AG20443 (cell line): ENCODE results near the gene EPS15.
"Not testable (repeated sequence)": the region's sequence is repeated elsewhere in the genome, so short reads cannot be mapped to it uniquely, and the experiment has no call there.

Source experiments
- DNase-seq: peaks from one replicate; pipeline ENCODE4 v3.0.0; 2012; ENCODE audit warnings: low spot score, mixed read lengths

The EPS15 gene

GRCh38 chr1:51519048-51519864 lies at the start of gene EPS15:
EPS15 (minus strand) TSS chr1:51519266; CDS start chr1:51519231, 35 bp downstream.
- peak; percentile 97 for DNase-seq

- no peak for DNase-seq
Observed at GRCh38 chr1:51568231-51568935, 49.3 kb upstream of the EPS15 start.

DNA sequence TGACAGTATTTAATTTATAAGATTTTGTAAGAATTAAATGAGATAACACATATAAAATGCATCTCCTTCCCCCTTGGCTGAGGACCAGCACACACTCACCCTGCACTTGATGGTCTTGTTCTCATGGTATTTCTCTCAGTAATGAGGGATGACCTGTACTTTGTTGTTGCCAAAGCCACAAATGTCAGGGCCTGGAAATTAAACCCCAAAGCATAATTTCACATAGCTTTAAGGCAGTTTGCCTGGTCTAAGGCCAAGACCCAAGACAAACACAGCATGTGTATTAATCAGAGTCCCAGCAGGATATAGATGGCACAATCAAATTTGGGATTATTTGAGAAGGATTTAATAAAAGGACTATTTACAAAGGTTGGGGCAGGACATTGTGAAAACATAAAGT lies 48.6 kb upstream of the EPS15 start:
- peak; percentile 81 for DNase-seq

GRCh38 chr1:51566260-51566659 lies 47.2 kb upstream of the EPS15 start:
- no peak for DNase-seq

- DNase-seq: no peak
Observed at GRCh38 chr1:51565009-51565408, 45.9 kb upstream of the EPS15 start.

- peak; percentile 41 for DNase-seq
Observed at GRCh38 chr1:51564124-51564523, 45.1 kb upstream of the EPS15 start.

DNA sequence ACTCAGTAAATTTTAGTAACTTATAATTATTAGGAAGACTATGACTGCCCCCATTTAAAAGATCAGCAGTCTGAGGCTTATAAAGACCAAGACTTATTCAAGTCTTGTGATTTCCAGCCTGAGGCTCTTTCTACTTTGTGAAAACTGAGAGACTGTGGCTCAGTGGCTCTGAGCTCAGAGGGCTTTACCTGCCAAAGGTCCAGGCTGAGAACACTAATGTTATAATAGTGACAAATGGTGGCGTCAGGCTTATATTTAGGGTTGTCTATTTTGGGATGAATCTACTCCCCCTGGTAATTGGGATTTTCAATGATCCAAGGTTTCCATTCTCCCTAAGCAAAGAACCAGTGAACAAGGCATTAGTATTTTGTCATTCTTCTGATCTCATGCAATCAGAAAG lies 42.6 kb upstream of the EPS15 start:
- DNase-seq: no peak

DNA sequence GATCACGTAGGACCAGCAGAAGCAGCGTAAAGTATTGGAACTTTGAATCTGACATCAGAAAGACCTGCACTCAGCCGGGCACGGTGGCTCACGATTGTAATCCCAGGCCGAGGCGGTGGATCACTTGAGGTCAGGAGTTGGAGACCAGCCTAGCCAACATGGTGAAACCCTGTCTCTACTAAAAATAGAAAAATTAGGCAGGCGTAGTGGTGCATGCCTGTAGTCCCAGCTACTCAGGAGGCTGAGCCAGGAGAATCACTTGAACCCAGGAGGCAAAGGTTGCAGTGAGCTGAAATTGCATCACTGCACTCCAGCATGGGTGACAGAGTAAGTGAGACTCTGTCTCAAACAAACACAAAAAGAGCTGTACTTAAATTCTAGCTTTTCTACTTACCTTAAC lies 41.8 kb upstream of the EPS15 start:
- not testable (repeated sequence) for DNase-seq

DNA sequence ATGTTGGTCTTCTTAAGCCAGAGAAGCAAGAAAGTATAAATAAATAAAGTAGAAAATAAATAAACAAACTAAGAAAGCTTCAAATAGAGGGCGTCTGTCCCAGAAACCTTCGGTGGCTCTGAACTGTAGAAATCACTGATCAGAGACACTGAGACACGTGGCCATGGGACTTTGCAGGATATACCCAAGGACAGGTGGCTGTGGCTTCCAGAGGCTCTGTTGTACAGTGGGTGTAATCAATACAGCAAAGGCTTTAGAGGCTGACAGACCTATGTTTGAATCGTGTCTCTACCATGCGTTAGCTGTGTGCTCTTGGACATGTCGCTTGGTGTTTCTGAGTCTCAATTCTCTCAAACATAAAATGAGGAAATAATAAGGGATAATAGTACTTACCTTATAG lies 41.0 kb upstream of the EPS15 start:
- no peak for DNase-seq

- no peak for DNase-seq
Observed at GRCh38 chr1:51559501-51559900, 40.4 kb upstream of the EPS15 start.

- no peak for DNase-seq
Observed at GRCh38 chr1:51559064-51559500, 40.0 kb upstream of the EPS15 start.

GRCh38 chr1:51558375-51558924 lies 39.4 kb upstream of the EPS15 start:
- DNase-seq: peak; percentile 64

- no peak for DNase-seq
Observed at GRCh38 chr1:51557168-51557567, 38.1 kb upstream of the EPS15 start.

GRCh38 chr1:51555866-51556619 lies 37.0 kb upstream of the EPS15 start:
- DNase-seq: no peak

GRCh38 chr1:51553911-51554310 lies 34.8 kb upstream of the EPS15 start:
- no peak for DNase-seq

DNA sequence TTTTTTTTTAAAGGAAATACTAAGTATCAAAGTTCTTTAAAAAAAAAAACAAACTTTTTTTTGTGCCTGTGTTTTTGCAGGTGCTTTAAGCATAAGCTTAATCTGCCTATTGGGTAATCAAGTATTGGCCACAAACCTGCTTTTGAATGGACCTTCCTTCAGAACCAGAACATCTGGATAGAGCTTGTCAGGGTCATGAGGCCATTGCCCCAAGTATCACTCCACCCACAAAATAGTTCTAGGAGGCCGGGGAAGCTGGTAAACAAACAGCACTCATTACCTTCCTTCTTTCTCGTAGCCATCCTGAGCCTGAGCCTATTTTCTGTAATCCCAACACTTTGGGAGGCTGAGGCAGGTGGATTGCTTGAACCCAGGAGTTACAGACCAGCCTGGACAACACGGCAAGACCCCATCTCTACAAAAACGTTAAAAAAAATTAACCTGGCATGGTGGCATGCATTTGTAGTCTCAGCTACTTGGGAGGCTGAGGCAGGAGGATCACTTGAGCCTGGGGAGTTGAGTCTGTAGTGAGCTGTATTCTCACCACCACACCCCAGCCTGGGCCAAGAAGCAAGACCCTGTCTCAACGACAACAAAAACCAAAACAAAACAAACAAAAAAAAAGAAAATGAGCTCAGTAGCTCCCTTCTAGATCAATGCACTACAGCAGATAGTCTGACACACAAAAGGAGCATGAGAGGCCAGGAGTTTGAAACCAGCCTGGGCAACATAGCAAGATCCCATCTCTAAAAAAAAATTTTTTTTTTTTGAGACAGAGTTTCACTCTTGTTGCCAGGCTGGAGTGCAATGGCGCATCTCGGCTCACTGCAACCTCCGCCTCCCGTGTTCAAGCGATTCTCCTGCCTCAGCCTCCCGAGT lies 34.1 kb upstream of the EPS15 start:
- DNase-seq: no peak

- DNase-seq: no peak
Observed at GRCh38 chr1:51551848-51552296, 32.8 kb upstream of the EPS15 start.

DNA sequence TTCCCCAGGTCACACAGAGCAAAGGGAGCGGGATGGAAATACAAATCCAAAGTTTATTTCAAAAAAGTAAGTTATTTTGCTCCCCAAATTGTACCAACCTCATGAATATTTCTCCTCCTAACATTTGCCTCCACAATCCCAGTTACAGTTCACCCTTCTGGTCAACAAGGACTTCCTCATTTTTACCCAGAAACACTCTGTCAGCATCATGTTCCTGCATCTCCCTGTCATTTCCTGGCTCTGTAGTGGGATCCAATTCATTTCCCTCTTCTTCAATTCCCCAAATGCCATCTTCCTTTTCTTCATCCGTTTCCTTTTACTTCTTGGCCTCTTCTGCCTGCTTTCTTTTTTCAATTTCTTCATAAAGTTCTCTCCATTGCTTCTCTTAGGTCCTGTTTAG lies 32.0 kb upstream of the EPS15 start:
- DNase-seq: no peak

DNA sequence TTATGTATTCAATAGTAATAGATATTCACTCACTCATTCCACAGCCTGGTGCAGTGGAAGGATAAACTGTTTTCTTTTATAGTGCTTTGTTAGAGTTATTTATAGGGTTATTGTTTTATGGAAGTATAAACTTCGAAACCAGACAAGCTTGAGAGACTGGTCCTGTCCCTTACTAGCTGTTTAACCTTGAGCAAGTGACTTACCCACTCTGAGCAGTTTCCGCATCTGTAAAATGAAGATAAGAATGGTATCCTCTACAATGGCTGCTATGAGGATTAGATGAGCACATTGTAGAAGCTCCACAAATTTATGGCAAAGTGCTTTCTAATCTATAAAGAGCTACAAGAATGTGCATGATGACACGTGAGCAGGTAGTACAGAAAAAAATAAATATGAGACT lies 30.8 kb upstream of the EPS15 start:
- no peak for DNase-seq

GRCh38 chr1:51549016-51549619 lies 30.1 kb upstream of the EPS15 start:
- no peak for DNase-seq

GRCh38 chr1:51543858-51544257 lies 24.8 kb upstream of the EPS15 start:
- no peak for DNase-seq
